GM19324 (cell line): Measurements from ENCODE around the gene WNT16.

Source experiments
- ATAC-seq: cut with Tn5 transposase; IDR thresholded peaks from one replicate; pipeline ENCODE4 v1.9.1; 2021; ENCODE audit warnings: mild to moderate bottlenecking, moderate library complexity; ENCODE audit not compliant: unreplicated experiment, low FRiP score

The WNT16 gene

GRCh38 chr7:121339082-121339481 is 10.3 kb downstream of the WNT16 start:
- ATAC-seq, result no peak

GRCh38 chr7:121341933-121342332 is 13.1 kb downstream of the WNT16 start:
- no peak for ATAC-seq

GRCh38 chr7:121342631-121343030 is 13.8 kb downstream of the WNT16 start:
- no peak for ATAC-seq

DNA sequence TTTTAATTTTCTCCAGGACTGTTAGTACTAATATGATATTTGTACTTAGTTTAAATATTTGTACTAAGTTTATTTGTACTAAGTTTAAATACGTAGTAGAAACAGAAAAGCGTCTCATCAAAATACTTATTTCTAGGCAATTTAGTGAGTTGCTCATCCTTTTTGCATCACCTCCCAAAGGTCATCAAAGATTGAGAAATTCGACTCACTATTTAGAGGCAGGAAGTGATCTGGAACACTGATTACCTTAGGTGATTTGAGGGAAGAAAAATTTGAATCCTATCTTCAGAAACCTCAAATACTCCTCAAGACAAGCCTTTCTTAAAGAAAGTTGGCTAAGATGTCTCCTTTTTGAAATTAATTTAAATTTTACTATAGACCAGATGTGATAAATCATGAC is 14.5 kb downstream of the WNT16 start:
- ATAC-seq, result no peak

- ATAC-seq, result no peak
Measured at GRCh38 chr7:121344093-121344492, 15.3 kb downstream of the WNT16 start.

GRCh38 chr7:121344497-121344896 is 15.7 kb downstream of the WNT16 start:
- ATAC-seq, result no peak

DNA sequence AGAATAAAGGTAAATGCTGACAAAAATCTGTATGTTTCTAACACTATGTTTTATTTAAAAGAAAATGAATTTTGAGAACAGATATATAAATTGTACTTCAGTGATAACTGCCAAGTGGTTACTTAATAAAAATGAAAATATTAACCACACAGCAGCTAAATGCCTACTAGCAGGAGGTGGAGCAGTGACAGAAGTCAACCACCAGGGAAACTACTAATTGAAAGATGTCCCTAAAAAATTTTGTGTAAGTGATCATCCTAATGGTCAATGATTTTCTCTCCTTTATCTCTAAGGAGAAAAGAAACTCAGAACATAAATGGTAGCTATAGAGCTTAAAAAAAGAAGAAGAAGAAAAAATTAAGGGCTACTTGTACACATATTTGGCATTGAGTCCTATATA is 22.9 kb downstream of the WNT16 start:
- no peak for ATAC-seq

- no peak for ATAC-seq
Measured at GRCh38 chr7:121352323-121352722, 23.5 kb downstream of the WNT16 start.

DNA sequence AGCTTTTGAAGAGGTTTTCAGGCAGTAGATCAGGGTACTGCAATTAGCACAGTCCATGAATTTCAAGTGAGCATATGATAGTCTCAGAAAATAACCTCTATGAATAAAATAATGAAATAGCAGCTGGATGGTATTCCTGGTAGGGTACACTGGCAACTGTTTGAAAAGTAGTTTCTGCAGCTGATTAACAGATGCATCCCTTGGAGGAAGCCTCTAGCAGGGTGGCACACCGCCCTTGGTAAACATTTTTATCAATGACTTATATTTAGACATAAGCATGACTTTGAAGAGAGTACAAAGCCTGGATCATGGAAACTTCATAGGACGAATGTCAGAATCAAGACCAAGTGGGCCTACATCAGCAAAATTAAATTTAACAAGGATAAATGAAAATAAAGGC is 26.8 kb downstream of the WNT16 start:
- no peak for ATAC-seq

DNA sequence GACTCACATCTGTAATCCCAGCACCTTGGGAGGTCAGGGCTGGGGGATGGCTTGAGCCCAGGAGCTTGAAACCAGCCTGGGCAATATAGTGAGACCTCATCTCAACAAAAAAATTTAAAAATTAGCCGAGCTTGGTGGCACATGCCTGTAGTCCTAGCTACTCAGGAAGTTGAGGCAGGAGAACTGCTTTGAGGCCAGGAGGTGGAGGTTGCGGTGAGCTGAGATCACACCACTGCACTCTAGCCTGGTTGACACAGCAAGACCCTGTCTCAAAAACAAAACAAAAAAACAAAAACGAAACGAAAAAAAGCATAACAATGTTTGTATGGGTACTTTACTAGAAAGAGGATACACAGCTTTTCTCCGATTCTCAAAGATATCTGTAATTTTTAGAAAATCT is 31.8 kb downstream of the WNT16 start:
- no peak for ATAC-seq

GRCh38 chr7:121366852-121367431 is 38.1 kb downstream of the WNT16 start:
- no peak for ATAC-seq

GRCh38 chr7:121369462-121369861 is 40.7 kb downstream of the WNT16 start:
- ATAC-seq, result peak; percentile 57

GRCh38 chr7:121371367-121371766 is 42.6 kb downstream of the WNT16 start:
- no peak for ATAC-seq

GRCh38 chr7:121371883-121372282 is 43.1 kb downstream of the WNT16 start:
- no peak for ATAC-seq

- ATAC-seq, result peak; percentile 88
Measured at GRCh38 chr7:121372376-121373010, 43.7 kb downstream of the WNT16 start.

DNA sequence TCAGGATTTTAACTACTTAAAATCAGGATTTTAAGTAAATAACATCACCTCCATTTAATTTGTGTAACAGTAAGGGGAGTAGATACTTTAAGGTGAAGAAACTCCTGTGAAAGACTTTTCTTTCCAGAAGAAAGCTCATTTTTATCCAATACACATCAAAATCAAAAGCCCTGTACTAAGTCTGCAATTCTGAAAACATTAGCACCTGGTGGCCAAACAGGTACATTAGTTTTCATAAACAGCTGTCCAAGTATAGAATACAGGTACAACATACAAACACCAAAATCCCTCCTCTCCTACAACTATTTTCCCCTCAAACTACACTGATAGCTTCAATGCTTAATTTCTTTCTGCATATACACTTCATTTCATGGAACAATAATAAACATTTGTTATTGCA is 44.4 kb downstream of the WNT16 start:
- ATAC-seq, result no peak

GRCh38 chr7:121376979-121377378 is 48.2 kb downstream of the WNT16 start:
- no peak for ATAC-seq

DNA sequence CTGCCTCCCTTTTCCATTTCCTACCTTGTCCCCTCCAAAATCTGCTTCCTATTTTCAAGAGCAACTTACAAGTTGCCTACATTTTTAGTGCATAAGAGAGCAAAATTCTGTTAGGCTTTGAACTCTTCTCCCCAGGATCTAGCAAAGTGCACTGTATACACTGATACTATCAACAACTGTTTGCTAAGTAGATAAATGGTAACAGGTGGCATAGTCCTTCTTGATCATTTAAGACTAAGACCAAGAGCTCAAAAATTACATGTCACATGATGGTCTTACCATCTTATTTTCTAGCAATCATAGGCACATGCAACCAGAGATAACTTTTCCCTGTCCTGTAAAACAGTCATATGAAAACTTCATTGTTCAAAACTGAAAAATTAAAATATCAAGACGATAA is 51.1 kb downstream of the WNT16 start:
- no peak for ATAC-seq

DNA sequence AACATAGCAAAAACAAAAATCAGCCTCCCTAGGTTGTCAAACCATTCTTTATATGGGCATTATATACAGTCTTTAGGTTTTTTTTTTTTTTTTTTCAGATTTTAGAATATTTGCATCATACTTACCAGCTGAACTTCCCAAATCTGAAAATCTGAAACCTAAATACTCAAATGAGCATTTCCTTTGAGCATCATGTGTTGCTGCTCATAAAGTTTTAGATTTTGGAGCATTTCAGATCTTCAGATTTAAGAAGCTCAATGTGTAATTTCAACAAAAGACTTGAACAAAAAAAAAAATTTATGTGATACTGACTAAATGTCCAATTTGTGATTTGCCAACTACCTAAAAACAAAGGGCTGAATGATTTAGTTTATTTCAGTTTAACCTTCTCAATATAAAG is 53.7 kb downstream of the WNT16 start:
- ATAC-seq, result no peak

- no peak for ATAC-seq
Measured at GRCh38 chr7:121383235-121383910, 54.6 kb downstream of the WNT16 start.

DNA sequence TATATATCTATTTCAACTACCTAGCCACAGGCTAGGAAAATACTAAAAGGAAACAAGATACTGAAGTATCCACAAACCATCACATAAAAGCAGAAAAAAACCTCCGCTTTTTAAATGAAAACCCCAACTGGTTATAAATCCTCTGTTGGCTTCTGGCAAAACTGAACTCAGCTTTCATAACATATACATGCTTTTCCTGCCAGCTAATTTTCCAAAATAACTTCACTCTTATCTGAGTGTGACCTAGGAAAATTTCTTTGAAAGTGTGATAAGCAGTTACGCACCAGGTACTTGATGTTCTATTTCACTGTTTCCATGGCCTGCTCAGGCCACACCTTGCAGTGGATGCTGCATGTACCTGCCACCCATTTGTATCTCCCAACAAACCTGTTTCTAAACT is 55.5 kb downstream of the WNT16 start:
- no peak for ATAC-seq
